Activated T-cell treated with anti-CD3 and anti-CD28 coated beads for 48 hours (primary cell): ENCODE data around the gene THSD7B.
"Not testable (repeated sequence)": the region's sequence is repeated elsewhere in the genome, so short reads cannot be mapped to it uniquely, and the experiment has no call there.

Experiments
- DNase-seq: peaks from one replicate; pipeline ENCODE4 v3.0.0-alpha.2; 2020; ENCODE audit warnings: low read depth

THSD7B gene, protein sequence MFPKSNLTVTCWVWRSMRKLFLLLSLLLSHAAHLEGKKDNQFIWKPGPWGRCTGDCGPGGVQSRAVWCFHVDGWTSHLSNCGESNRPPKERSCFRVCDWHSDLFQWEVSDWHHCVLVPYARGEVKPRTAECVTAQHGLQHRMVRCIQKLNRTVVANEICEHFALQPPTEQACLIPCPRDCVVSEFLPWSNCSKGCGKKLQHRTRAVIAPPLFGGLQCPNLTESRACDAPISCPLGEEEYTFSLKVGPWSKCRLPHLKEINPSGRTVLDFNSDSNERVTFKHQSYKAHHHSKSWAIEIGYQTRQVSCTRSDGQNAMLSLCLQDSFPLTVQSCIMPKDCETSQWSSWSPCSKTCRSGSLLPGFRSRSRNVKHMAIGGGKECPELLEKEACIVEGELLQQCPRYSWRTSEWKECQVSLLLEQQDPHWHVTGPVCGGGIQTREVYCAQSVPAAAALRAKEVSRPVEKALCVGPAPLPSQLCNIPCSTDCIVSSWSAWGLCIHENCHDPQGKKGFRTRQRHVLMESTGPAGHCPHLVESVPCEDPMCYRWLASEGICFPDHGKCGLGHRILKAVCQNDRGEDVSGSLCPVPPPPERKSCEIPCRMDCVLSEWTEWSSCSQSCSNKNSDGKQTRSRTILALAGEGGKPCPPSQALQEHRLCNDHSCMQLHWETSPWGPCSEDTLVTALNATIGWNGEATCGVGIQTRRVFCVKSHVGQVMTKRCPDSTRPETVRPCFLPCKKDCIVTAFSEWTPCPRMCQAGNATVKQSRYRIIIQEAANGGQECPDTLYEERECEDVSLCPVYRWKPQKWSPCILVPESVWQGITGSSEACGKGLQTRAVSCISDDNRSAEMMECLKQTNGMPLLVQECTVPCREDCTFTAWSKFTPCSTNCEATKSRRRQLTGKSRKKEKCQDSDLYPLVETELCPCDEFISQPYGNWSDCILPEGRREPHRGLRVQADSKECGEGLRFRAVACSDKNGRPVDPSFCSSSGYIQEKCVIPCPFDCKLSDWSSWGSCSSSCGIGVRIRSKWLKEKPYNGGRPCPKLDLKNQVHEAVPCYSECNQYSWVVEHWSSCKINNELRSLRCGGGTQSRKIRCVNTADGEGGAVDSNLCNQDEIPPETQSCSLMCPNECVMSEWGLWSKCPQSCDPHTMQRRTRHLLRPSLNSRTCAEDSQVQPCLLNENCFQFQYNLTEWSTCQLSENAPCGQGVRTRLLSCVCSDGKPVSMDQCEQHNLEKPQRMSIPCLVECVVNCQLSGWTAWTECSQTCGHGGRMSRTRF (N-terminal part only)

DNA sequence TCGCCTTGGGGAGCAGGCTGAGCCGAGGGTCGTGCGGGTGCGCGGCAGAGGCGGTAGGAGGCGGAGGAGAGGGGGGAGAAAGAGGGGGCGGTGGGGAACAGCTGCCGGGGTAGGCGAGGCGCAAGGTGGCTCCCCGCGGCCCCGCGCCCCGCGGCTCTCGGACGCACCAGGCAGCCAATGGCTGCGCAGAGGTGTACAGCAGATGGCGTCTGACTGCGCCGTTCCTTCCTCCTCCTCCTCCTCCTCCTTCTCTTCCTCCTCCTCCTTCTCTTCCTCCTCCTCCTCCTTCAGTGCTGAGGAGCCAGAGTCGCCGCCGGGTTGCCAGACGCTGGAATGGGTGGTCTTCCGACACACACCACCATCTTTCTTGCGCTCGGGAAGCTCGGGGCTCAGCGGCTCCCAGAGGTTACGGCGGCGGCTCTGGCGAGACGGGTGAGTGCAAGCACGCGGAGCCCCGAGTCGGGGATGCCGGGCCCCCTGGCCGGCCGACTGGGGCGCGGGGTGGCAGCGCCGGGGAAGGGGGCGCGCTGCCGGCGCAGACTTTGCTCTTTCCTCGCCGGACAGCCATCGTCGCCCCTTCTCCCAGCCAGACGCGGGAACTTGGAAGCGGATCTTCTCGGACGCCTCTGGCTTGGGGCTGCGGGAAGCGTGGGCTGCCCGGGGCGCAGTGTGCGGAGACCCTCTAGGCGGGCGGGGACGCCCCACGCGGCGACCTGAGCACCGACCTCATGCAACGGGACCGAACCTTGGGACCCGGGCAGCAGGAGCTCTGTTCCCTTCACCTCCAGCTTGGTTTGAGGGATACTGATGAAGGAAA, at the start of gene THSD7B:
Gene THSD7B, plus strand, starts transcription at position 290 of the 817 bp plus-strand sequence. CDS start 116,634 bp downstream, outside the sequence.
- no peak for DNase-seq

DNA sequence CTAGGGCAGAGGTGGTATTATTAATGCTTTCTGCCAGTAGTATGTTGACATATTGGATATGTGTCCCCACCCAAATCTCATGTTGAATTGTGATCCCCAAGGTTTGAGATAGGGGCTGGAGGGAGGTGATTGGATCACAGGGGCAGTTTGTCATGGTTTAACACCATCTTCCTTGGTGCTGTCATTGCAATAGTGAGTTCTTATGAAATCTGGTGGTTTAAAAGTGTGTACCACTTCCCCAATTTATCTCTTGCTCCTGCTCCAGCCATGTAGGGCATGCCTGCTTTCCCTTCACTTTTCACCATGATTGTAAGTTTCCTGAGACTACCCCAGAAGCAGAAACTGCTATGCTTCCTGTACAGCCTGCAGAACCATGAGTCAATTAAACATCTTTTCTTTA, 47.1 kb upstream of the THSD7B start:
- no peak for DNase-seq

DNA sequence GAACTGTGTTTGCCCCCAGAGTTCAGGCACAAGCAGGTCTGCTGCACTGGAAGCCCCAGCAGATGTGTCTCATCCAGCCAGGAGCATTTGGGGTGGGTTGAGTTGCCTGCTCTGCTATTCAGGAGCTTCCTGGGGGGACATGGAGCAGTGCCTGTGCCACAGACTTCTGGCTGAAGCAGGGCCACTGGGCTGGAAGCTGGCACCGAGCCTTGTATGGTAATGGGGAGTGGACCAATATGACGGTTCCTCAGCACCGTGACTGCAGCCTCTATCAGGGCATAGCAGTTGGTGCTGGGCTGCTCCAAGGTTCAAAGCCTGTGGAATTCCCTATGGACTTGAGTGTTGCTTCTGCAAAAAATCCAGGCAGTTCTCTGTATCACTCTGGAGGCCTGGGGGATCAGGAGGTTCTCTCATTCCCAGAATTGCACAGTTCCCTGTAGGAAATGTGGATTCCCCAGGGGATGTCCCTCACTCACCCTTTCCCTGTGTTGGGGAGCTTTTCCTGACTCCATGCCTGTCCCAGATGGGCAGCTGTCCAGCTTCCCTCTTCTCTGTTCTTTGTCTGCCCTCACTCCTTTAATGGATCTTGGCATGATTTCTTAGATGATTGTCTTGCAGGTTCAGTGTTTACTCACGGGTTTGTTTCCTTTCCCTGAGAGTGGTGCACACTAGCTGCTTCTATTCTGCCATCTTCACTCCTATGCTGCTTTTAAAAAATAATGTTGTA, 37.2 kb upstream of the THSD7B start:
- DNase-seq = no peak

DNA sequence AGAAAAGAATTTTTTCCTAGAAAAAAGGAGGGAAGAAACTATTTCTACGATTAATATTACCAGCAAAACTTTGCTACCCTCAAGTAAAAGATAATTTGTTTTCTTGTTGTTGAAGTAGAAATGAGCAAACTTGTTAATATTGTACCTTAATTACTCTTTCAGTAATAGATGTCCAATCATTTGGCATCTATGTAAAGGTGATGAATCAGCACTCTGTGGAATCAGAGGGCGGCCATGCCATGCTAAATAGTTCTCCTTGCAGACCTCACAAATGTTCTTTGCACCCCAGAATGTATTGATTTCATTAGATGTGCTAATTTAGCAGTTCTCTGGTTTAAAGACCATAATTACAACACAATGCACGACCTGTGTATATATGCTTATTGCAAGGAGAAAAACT, 29.1 kb upstream of the THSD7B start:
- no peak for DNase-seq

DNA sequence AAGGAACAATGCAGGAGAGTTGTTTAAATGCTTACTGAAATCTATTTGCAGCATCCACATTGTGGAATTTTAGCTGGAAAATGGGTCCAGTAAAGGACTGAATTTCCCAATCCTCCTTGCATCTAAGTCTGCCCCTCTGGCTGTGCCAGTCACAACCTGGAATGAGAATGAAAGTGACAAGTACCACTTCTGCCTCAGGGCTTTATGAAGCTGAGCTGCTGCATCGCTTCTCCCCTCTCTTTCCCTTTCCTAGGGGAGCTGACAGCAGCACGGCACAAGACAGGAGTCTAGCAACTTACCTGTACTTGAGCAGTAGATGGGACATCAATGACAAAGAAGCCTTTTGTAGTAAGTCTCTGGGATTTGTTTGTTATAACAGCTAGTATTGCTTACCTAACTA, 27.3 kb upstream of the THSD7B start:
- no peak for DNase-seq

DNA sequence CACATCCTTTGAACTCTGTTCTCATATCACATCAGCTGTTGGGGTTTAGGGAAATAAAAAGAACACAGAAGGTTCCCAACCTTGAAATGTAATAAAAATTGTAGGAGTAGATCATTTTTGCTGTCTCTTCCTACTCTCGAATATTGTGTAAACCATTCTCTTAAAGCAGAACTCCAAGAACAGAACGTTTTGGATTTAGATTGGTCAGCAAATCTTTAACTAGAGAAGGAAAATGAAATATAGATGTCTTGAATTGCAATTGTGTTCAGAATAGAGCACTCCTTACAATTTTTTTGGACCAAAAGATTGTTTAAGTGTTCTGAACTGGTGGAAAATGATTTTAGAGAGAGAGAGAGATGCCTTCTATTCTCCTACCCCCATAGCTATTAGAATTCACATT, 23.9 kb upstream of the THSD7B start:
- DNase-seq = no peak

DNA sequence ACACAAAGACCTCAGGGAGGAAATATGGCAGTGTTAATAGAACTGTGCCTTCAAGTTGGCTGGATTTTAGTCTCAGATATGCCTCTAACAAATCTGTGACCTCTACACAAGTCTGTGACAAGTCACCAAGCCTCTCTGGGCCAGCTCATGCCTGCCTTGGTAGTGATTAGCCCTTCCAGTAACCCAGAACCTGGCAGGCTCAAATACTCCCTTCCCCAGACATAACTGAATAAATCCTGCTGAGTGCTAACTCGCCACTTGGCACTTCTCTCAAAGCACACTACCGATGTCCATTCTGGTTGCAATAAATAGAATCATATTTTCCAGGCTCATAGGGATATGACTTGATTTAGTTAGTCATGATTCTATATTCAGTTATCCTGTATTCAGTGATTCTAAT, 15.3 kb upstream of the THSD7B start:
- no peak for DNase-seq

DNA sequence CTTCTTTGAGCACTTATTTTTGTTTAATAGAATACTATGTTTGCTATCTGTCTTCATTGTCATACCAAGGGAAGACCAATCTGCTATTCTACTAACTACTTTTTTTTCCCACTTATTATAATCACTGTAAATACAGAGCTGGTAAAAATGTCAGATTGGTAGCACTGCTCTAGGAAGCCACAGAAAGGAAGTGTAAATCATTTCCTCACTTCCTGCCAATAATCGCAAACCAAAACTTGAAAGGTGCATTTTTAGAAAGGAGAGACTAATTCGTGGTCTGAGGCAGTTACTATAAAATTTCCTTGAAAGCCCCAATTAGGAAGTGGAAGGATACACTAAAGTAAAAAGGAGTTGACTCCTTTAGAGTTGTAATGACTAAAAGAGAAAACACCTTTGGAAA, 13.9 kb upstream of the THSD7B start:
- no peak for DNase-seq

DNA sequence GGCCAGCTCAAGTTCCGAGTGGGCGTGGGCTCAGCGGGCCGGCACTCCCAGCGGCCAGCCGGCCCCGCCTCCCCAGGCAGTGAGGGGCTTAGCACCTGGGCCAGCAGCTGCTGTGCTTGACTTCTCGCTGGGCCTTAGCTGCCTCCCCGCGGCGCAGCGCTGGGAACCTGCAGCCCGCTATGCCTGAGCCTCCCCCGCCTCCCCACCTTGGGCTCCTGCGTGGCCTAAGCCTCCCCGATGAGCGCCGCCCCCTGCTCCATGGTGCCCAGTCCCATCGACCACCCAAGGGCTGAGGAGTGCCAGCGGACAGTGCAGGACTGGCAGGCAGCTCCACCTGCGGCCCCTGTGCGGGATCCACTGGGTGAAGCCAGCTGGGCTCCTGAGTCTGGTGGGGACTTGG, 6.8 kb upstream of the THSD7B start:
- not testable (repeated sequence) for DNase-seq

DNA sequence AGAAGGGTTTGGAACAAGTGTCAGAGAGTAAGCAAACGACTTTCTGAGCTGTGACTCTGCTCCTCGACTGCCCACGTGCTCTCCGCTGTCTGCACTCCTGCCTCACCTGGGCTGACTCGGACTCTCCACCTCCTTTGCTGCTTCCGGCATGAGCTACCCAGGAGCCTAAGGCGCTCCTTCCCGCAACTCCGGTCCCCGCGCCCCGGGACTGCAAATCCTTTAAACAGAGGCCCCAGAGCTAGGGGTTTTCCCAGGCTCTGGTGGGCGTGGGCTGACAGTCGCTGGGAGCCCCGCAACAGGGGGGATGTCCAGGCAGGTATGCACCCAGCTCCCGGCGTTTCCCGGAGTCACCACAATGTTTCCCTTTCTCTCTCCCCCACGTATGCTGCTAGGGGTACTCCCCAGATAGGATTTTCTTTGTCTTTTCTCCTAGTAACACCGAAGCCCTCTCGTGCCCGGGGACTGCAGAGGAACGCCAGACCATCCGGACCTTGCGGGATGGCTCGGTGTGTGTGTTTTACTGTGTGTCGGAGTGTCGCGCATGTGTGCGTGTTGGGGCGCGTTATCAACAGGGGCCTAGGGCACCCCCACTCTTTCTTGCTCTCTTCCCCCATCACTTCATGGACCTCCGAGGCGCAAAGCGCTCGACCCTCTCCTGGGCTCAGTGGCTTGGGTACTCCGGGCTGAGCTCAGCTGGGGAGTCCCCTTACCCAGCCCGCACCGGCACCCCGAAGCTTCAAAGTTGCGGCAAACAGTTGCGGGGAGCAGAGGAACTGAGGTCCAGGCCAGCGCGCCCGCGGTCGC, 691 bp upstream of the THSD7B start:
- DNase-seq = no peak

DNA sequence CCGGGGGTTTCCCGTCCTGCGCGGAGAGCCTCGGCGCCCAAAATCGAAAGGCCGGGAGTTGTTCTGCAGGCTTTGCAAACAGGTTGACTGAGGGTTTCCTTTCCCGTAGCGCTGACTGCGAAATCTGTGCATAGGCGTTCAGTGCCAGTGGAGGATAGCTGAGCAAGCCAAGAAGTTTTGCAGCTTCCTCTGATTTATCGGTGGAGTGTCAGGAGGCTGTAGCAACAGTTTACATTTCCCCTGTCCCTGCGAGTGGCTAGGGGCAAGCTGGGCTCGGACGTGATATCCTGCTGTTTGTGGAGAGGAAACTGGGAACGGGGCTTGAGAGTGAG, 694 bp downstream of the THSD7B start:
- no peak for DNase-seq

DNA sequence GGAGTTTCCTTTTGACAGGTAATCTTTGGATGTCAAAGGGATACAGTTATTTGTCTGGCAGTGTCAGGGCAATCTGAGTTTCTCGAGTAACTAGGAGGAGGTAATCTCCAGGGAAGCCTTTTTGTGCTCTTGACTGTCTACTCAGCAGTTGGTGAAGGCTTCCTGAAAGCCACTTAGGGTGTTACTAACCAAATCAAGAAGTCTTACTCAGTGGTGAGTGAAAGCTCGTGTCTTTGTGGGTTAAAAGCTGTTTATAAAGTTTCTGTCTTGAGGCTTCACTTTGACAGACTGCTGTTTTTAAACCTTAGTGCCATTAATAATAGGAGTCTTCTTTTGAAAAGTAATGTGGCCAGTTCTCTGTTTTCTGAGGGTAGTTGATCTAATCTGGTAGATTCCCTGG, 1.7 kb downstream of the THSD7B start:
- no peak for DNase-seq

DNA sequence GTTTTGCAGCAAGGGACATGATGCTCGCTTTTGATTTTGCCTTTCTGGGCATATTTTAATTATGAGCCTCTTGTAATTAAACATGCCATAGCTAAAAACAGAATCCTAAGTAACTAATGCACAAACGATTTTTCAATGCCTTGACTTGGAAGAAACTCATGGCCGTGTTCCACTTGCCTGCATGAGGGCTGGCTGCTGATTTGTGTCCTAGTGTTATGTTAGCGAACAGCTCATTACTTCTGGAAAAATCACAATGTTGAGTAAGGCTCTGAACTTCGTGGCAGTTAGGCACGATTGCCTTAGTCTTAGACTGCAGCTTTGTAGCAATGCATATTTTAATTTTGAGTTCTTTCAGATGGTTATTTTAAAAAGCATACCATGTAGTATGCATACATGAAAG, 4.5 kb downstream of the THSD7B start:
- no peak for DNase-seq

DNA sequence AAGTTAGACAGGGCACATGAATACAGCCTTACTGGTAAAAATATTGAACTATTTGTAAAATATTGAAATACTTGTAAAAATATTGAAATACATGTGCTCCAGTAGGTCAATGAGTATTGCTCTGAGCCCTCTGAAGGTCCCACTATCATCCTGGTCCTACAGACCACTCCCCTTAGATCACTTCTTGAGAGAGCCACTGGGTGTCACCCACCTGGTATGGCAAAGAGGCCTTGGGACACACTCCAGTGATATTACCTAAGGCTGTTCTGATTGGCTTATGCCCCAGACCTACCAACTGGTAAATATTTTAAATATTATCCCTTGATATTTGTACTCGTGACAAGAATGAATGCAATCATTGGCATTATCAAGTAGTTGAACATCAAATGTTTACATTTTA, 5.0 kb downstream of the THSD7B start:
- no peak for DNase-seq

DNA sequence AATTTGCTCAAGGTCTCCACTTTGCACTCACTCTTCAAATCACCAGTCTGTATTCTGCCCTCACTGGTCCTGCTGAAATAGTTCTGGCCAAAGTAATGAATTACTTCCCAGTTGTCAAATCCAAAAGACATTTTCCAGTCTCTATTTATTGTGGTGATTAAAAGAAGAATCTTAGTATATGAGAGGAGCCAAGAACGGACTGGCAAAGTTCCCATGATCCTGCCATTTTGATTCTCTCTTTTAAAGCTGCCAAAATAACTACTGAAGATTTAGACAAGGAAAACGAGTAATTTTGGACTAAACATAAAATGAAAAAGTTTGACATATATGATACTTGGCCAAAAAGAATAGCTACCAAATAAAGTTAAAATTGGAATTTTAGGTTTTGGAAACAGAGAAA, 12.0 kb downstream of the THSD7B start:
- DNase-seq = no peak

DNA sequence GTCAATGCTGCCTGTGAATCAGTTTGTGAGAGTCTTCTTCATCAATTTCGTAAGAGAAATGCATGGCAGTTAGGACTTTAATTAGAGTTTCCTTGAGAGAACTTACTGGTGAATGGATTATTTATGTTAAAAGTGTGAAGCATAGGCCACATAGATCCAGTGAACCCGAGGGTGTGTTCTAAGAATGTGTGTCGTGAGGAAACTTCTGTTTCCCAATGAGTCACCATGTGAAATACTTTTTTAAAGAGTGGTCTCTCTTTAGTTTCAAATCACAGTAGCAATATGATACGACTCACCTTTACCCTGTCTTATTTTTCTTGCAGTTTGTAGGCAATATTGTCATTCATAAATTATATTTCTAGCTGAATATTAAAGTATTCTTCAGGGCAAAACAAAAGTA, 18.5 kb downstream of the THSD7B start:
- DNase-seq = no peak

DNA sequence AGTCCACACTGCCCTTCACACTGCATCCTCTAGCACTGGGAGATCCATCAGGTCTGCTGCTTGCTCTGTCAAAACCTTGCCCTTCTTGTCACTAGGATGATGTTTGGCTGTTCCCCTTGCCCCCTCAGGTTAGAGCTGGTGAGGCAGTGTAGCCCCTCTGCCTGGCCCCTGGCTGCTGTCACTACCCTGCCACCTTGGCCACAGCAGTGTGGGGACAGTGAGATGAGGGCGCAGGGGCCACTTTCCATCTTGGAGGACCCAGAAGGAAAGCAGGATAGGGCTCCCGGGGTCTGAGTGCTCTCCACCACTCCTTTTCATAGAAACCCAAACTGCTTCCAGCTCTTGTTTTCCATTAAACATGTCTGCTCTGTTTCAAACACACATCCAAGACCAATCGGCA, 19.9 kb downstream of the THSD7B start:
- DNase-seq = no peak

DNA sequence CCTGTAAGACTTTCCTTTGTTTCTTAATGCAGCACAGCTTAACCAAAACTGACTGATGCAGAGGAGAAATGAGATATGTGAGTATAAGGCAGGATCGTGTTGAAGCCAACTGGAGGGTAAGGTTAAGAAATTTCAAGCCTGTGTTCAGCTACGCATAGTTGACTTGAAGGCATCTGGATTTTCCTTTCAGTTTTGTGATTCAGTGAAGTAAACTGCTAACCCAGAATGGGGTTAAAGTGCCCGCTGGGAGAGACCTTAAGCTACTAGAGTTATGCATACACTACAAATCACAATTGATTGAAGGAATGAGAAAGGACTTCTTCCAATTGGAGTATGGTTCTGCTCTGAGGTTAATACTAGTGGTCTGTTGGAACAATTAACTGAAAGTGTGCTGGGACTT, 22.6 kb downstream of the THSD7B start:
- DNase-seq = no peak

DNA sequence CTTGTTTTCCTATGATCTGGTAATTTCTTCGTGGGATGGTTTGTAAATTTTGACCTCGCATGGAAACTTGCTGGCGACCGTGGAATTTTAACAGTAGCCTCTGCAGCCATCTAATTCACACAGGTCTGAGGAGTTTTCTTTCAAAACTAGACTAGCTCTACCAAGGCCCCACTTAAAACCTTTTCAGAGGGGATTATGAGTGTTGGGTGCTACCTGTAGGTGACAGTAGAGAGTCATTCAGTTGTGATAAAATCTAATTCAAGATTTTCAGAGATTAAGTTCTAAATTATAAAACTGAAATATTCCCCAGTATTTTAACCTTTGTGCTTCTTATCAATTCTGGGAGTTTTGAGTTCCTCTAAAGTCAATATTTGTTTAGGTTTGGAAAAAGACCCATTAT, 31.0 kb downstream of the THSD7B start:
- no peak for DNase-seq

DNA sequence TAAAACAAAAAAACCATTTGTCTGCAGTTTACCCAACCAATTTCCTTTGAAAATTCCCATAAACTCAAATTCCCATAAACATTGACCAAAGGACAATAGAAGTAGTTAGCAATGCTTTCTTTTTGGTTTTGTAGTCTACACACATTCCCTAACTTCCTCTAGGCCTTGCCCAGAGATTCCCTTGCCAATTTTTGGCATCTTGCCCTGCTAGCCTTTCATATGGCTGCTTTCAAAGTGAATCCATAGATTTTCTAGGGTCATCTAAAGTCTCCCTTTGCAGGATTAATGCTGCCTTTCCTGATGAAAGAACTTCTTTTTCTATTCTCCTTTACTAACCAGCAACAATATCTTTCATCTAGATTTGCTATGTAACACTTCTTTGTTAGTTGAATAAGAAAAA, 33.4 kb downstream of the THSD7B start:
- no peak for DNase-seq
